DLD1 (cell line): Measurements from ENCODE around the gene PABPC5.

ENCODE experiments used
- in situ Hi-C: cut with HindIII; loops from 2 replicates; pipeline ENCODE4 v1.10.0; 2017; ENCODE audit warnings: low sequenced_read_pairs

The PABPC5 gene

DNA sequence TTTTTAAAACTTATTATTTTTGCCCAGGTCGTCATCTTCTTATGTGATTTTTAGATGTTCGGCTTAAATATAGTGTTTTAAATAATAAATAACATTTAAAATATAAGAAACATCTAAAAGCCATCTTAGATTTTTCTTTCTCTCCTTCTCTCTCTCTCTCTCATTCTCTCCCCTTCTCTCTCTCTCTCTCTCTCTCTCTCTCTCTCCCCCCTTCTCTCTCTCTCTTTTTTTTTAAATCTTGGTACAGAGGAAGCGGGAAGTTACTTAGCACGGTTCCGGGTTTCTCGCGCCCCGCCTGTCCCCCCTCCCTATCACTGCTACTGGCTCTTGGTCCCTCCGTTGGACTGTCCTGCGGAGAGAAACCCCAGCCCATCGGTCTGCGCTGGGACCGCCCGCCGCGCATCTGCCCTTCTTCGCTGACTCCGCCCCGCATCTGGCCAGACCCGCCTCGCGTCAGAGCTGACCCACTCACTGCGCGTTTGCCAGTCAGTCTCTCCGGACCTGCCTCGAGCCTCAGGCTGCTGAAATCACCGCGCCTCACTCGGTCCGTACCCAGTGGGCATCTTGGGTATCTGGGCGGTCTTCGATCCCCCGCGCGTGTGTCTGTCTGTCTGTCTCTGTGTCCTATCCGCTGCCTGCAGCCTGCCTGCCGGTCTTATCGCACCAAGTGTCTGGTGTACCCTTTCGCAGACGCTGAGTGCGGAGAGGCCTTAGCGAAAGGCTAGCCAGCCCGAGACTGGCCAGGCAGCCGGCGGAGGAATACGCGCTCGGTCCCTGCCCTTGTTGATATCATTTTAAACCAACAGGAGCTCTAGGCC, at the start of gene PABPC5:
PABPC5 (plus strand) TSS at position 489 of the 818 bp plus-strand sequence. CDS start 739 bp downstream, outside the sequence.
- in situ Hi-C loops, result no loop called here

DNA sequence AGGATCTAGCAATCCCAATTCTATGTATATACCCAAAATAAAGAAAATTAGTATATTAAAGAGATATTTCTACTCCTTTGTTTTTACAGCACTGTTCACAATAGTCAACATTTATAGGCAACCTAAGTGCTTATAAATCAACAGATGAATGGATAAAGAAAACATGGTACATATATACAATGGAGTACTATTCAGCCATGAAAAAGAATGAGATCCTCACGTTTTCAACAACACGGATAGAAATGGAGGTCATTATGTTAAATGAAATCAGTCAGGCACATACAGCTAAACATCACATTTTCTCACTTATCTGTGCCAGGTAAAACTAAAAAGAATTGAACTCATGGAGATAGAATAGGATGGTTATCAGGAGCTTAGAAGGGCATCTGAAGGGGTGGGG, 45.6 kb upstream of the PABPC5 start:
- in situ Hi-C loops, result no loop called here

DNA sequence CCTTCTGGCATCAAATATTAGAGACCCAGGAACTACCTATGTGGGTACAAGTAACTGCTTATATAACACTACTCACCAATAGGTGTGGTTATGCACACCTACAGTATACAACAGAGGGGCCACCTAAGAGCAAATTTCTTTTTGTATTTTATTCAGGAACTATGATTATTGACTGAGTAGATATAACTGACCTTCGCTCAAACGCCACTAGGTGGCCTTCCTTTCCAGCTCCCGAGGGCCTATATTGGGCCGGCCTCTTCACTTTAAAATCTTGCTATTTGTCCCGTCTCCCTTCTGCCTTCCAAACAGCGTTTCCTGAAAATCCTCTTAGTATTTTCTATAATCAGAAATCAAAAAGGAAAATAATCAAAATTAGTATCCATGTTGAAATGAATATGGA, 19.9 kb upstream of the PABPC5 start:
- in situ Hi-C loops, result no loop called here

DNA sequence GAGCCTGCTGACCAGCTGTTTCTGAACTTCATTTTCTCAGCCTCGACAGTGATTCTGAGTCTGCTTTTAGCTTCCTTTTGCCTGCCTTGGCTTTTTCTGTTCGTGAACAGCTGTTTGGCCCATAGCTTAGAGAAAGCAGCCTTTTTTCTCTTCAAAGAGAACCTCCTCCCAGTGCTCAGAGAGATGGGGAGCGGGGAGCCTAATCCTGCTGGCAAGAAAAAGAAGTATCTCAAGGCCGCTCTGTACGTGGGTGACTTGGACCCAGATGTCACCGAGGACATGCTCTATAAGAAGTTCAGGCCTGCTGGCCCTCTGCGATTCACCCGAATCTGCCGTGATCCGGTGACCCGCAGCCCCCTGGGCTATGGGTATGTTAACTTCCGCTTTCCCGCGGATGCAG, 756 bp downstream of the PABPC5 start:
- in situ Hi-C loops, result no loop called here
